HepG2 (cell line): ENCODE results near the gene PLK5.

Source experiments
- CREB1 ChIP-seq, 2 experiments: fragments of 450-650 bp in 1 of 2; IDR thresholded peaks; 2 replicates each; pipeline ENCODE4 v1.6.1; 2016 to 2017; ENCODE audit warnings: control low read depth in 1 of 2, mild to moderate bottlenecking in 1 of 2, missing compliant biosample characterization in 1 of 2, missing genetic modification characterization in 1 of 2
- GABPB1 ChIP-seq: IDR thresholded peaks from 2 replicates; pipeline ENCODE4 v1.6.1; 2016; ENCODE audit warnings: mild to moderate bottlenecking, missing genetic modification reagents, moderate library complexity, missing compliant biosample characterization
- RAD21 ChIP-seq: fragments of 450-650 bp; formaldehyde crosslinking; IDR thresholded peaks from 2 replicates; pipeline ENCODE4 v1.5.0; 2020; ENCODE audit warnings: mild to moderate bottlenecking
- SATB2 ChIP-seq: sonication (generic); formaldehyde crosslinking; IDR thresholded peaks from 2 replicates; pipeline ENCODE4 v1.5.0; 2020; ENCODE audit warnings: missing genetic modification reagents
- SRY ChIP-seq: sonication (generic); formaldehyde crosslinking; IDR thresholded peaks from 2 replicates; pipeline ENCODE4 v1.8.0; 2022; ENCODE audit warnings: mild to moderate bottlenecking, missing genetic modification reagents
- TBP ChIP-seq: sonication (generic); formaldehyde crosslinking; IDR thresholded peaks from 2 replicates; pipeline ENCODE4 v1.5.0; 2020; ENCODE audit warnings: missing genetic modification reagents
- TFAP4 ChIP-seq: sonication (generic); IDR thresholded peaks from 2 replicates; pipeline ENCODE4 v1.6.1; 2016; ENCODE audit warnings: low read depth, borderline replicate concordance
- UBTF ChIP-seq: sonication (generic); formaldehyde crosslinking; IDR thresholded peaks from 2 replicates; pipeline ENCODE4 v1.4.0; 2020; ENCODE audit warnings: mild to moderate bottlenecking, missing genetic modification reagents
- ZBTB7B ChIP-seq: sonication (generic); formaldehyde crosslinking; IDR thresholded peaks from 2 replicates; pipeline ENCODE4 v1.4.0; 2020; ENCODE audit warnings: missing genetic modification reagents
- ZNF567 ChIP-seq: sonication (generic); formaldehyde crosslinking; IDR thresholded peaks from 2 replicates; pipeline ENCODE4 v1.8.1; 2023; ENCODE audit warnings: mild to moderate bottlenecking, missing genetic modification reagents, borderline replicate concordance
- ZZZ3 ChIP-seq: sonication (generic); formaldehyde crosslinking; IDR thresholded peaks from 2 replicates; pipeline ENCODE4 v1.4.0; 2020; ENCODE audit warnings: missing genetic modification reagents, mild to moderate bottlenecking, borderline replicate concordance

GRCh38 chr19:1523412-1524286 lies at the start of gene PLK5:
- no peak for TF ChIP-seq RAD21
- TF ChIP-seq SATB2 (CRISPR knock-in tag), result no peak
- TF ChIP-seq GABPB1, result no peak
- no peak for TF ChIP-seq UBTF (CRISPR knock-in tag)
- TF ChIP-seq ZZZ3, result no peak
- no peak for TF ChIP-seq TBP (CRISPR knock-in tag)
- no peak for TF ChIP-seq SRY (CRISPR knock-in tag)
- TF ChIP-seq CREB1 (IDR thresholded peaks at IDR 0.05), result no peak
- TF ChIP-seq CREB1 (CRISPR knock-in tag; IDR thresholded peaks at IDR 0.05), result no peak
- no peak for TF ChIP-seq ZNF567 (CRISPR knock-in tag)
- no peak for TF ChIP-seq ZBTB7B
- TF ChIP-seq TFAP4, result no peak
